Astrocyte (in vitro differentiated cells and primary cell): ENCODE data around the gene PCDHA13. TPM values are rescaled to one million over a fixed set of nuclear protein-coding genes. Genes with fewer than 3 reads are reported as not detected.
"Not testable (repeated sequence)": the region's sequence is repeated elsewhere in the genome, so short reads cannot be mapped to it uniquely, and the experiment has no call there.

Experiments
- DNase-seq: peaks from one replicate; pipeline ENCODE4 v3.0.0-alpha.2; 2010; ENCODE audit warnings: low read depth
- FAIRE-seq: peaks from 2 replicates; lab custom pipeline; 2011; peaks lifted over from hg19 to GRCh38; lab: Jason Lieb, UNC
- H2AFZ ChIP-seq: 2 replicates; pipeline ENCODE4 v1.6.0; 2012; ENCODE audit warnings: low read depth, low read length, inconsistent platforms
- H3K27ac ChIP-seq: 2 replicates; pipeline ENCODE4 v1.5.1; 2011; ENCODE audit warnings: low read depth, low read length, inconsistent platforms
- H3K27me3 ChIP-seq: 2 replicates; pipeline ENCODE4 v1.6.0; 2011; ENCODE audit warnings: low read length, inconsistent platforms; ENCODE audit not compliant: insufficient read depth
- H3K36me3 ChIP-seq: 2 replicates; pipeline ENCODE4 v1.5.1; 2011; ENCODE audit warnings: low read length, inconsistent platforms; ENCODE audit not compliant: insufficient read depth
- H3K4me1 ChIP-seq: 2 replicates; pipeline ENCODE4 v1.5.1; 2011; ENCODE audit warnings: low read length, inconsistent platforms; ENCODE audit not compliant: insufficient read depth
- H3K4me2 ChIP-seq: 2 replicates; pipeline ENCODE4 v1.6.0; 2012; ENCODE audit warnings: low read length, inconsistent platforms
- H3K4me3 ChIP-seq: 2 replicates; pipeline ENCODE4 v1.5.1; 2011; ENCODE audit warnings: low read depth, mild to moderate bottlenecking, low read length, inconsistent platforms; ENCODE audit not compliant: insufficient read depth
- H3K79me2 ChIP-seq: 2 replicates; pipeline ENCODE4 v1.6.0; 2012; ENCODE audit warnings: mild to moderate bottlenecking, low read length, inconsistent platforms; ENCODE audit not compliant: insufficient read depth
- H3K9ac ChIP-seq: 2 replicates; pipeline ENCODE4 v1.6.0; 2012; ENCODE audit warnings: mild to moderate bottlenecking, low read length, inconsistent platforms
- H3K9me3 ChIP-seq: 2 replicates; pipeline ENCODE4 v1.5.1; 2012; ENCODE audit warnings: low read depth, mild to moderate bottlenecking, low read length, inconsistent platforms; ENCODE audit not compliant: insufficient read depth
- H4K20me1 ChIP-seq: 2 replicates; pipeline ENCODE4 v1.6.0; 2012; ENCODE audit warnings: low read length, inconsistent platforms; ENCODE audit not compliant: insufficient read depth
- H3K27ac Mint-ChIP-seq: one replicate; pipeline ENCODE4 v1.8.0; 2021; ENCODE audit warnings: mild to moderate bottlenecking, mixed read lengths; ENCODE audit not compliant: unreplicated experiment
- H3K27me3 Mint-ChIP-seq: one replicate; pipeline ENCODE4 v1.8.0; 2021; ENCODE audit warnings: low read depth, mixed read lengths; ENCODE audit not compliant: unreplicated experiment
- H3K36me3 Mint-ChIP-seq: one replicate; pipeline ENCODE4 v1.8.0; 2021; ENCODE audit warnings: low read depth, mixed read lengths; ENCODE audit not compliant: unreplicated experiment
- H3K4me1 Mint-ChIP-seq: one replicate; pipeline ENCODE4 v1.8.0; 2021; ENCODE audit warnings: low read depth, mixed read lengths; ENCODE audit not compliant: unreplicated experiment
- H3K4me3 Mint-ChIP-seq: one replicate; pipeline ENCODE4 v1.8.0; 2021; ENCODE audit warnings: mild to moderate bottlenecking, moderate library complexity, mixed read lengths; ENCODE audit not compliant: unreplicated experiment
- H3K9me3 Mint-ChIP-seq: one replicate; pipeline ENCODE4 v1.8.0; 2021; ENCODE audit warnings: mild to moderate bottlenecking, mixed read lengths; ENCODE audit not compliant: unreplicated experiment
- EZH2 ChIP-seq: IDR thresholded peaks from 2 replicates; pipeline ENCODE4 v1.6.1; 2012; ENCODE audit warnings: mild to moderate bottlenecking, low read length, inconsistent platforms; ENCODE audit not compliant: insufficient read depth
- total RNA-seq: library from RNA; stranded (reverse); gene quantifications from 2 replicates; pipeline ENCODE4 v1.2.1, GENCODE V29; 2021
- TF ChIP-seq, protein P1 (sequence below): IDR thresholded peaks from 2 replicates; pipeline ENCODE4 v1.5.1; 2011; ENCODE audit warnings: low read depth, mild to moderate bottlenecking, inconsistent platforms, low read length, moderate library complexity; ENCODE audit not compliant: insufficient read depth

PCDHA13 gene
- total RNA-seq, 1 donor from 2014 or later: 1.7 TPM

DNA sequence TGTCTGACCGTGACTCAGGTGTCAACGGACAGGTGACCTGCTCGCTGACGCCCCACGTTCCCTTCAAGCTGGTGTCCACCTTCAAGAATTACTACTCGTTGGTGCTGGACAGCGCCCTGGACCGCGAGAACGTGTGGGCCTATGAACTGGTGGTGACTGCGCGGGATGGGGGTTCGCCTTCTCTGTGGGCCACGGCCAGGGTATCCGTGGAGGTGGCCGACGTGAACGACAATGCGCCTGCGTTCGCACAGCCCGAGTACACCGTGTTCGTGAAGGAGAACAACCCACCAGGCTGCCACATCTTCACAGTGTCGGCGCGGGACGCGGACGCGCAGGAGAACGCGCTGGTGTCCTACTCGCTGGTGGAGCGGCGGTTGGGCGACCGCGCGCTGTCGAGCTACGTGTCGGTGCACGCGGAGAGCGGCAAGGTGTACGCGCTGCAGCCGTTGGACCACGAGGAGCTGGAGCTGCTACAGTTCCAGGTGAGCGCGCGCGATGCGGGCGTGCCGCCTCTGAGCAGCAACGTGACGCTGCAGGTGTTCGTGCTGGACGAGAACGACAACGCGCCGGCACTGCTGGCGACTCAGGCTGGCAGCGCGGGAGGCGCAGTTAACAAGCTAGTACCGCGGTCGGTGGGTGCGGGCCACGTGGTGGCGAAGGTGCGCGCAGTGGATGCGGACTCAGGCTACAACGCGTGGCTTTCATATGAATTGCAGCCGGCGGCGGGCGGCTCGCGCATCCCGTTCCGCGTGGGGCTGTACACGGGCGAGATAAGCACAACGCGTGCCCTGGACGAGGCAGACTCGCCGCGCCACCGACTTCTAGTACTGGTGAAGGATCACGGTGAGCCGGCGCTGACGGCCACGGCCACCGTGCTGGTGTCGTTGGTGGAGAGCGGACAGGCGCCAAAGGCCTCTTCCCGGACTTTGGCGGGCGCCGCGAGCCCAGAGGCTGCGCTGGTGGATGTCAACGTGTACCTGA lies 11.4 kb upstream of the PCDHA13 start:
- Mint-ChIP-seq H3K27me3 (no peaks in the 10 kb centered on the region), H3K9me3 (no peaks in the 10 kb centered on the region), H3K4me3 (no peak overlapping the region), H3K27ac (no peak overlapping the region), H3K36me3 (peaks cover 8% of the 10 kb centered on the region), H3K4me1 (peaks cover 6% of the 10 kb centered on the region)
- TF ChIP-seq EZH2: no peak
- TF ChIP-seq, protein P1, sequence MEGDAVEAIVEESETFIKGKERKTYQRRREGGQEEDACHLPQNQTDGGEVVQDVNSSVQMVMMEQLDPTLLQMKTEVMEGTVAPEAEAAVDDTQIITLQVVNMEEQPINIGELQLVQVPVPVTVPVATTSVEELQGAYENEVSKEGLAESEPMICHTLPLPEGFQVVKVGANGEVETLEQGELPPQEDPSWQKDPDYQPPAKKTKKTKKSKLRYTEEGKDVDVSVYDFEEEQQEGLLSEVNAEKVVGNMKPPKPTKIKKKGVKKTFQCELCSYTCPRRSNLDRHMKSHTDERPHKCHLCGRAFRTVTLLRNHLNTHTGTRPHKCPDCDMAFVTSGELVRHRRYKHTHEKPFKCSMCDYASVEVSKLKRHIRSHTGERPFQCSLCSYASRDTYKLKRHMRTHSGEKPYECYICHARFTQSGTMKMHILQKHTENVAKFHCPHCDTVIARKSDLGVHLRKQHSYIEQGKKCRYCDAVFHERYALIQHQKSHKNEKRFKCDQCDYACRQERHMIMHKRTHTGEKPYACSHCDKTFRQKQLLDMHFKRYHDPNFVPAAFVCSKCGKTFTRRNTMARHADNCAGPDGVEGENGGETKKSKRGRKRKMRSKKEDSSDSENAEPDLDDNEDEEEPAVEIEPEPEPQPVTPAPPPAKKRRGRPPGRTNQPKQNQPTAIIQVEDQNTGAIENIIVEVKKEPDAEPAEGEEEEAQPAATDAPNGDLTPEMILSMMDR: no peak
- no peak overlapping the region for H3K27ac ChIP-seq
- no peak overlapping the region for H3K4me2 ChIP-seq
- FAIRE-seq (no peak), DNase-seq (no peak)
- H3K9ac ChIP-seq: no peak overlapping the region
- H4K20me1 ChIP-seq: no peaks in the 10 kb centered on the region
- H2AFZ ChIP-seq: no peak overlapping the region
- H3K36me3 ChIP-seq: no peaks in the 10 kb centered on the region
- H3K4me3 ChIP-seq: no peak overlapping the region
- H3K9me3 ChIP-seq: peaks cover 5% of the 10 kb centered on the region
- H3K27me3 ChIP-seq: no peaks in the 10 kb centered on the region
- no peaks in the 10 kb centered on the region for H3K79me2 ChIP-seq
- no peaks in the 10 kb centered on the region for H3K4me1 ChIP-seq

DNA sequence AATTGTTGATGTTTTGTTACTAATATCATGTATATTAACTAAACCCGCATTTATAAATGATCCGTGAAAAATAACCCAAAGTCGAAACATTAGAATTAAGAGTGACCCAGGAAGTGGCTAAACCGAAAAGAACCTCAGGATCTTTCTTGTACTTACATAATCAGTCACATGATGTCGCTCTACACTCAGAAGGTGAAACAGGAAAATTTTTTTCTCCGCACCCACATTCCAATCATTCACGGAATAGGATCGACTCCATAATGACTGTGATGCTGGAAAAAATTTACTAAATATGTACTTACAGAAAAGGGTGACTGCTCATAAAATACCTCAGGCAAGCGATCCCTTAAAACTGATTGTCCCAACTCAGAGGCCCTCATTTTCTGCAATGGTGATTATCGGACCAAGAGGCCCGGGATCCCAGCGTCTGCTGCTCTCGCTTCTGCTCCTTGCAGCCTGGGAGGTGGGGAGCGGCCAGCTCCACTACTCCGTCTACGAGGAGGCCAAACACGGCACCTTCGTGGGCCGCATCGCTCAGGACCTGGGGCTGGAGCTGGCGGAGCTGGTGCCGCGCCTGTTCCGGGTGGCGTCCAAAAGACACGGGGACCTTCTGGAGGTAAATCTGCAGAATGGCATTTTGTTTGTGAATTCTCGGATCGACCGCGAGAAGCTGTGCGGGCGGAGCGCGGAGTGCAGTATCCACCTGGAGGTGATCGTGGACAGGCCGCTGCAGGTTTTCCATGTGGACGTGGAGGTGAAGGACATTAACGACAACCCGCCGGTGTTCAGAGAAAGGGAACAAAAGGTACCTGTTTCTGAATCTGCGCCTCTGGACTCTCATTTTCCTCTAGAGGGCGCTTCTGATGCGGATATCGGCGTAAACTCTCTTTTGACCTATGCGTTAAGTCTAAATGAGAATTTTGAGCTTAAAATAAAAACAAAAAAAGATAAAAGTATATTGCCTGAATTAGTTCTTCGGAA lies 6.5 kb upstream of the PCDHA13 start, which contains the start of gene PCDHA12:
Gene PCDHA12, plus strand, starts transcription at position 224 of the 981 bp plus-strand sequence. Its CDS starts 165 bp downstream, at position 389.
- no peak within 1 kb of the TSS for H2AFZ ChIP-seq
- DNase-seq (no peak), FAIRE-seq (no peak)

DNA sequence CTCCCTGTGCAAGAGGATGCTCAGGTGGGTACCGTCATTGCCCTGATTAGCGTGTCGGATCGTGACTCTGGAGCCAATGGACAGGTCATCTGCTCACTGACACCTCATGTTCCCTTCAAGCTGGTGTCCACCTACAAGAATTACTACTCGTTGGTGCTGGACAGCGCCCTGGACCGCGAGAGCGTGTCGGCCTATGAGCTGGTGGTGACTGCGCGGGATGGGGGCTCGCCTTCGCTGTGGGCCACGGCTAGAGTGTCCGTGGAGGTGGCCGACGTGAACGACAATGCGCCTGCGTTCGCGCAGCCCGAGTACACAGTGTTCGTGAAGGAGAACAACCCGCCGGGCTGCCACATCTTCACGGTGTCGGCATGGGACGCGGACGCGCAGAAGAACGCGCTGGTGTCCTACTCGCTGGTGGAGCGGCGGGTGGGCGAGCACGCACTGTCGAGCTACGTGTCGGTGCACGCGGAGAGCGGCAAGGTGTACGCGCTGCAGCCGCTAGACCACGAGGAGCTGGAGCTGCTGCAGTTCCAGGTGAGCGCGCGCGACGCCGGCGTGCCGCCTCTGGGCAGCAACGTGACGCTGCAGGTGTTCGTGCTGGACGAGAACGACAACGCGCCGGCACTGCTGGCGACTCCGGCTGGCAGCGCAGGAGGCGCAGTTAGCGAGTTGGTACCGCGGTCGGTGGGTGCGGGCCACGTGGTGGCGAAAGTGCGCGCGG lies 5.2 kb upstream of the PCDHA13 start:
- not testable (repeated sequence) for H3K4me3 ChIP-seq, FAIRE-seq

More for the DNA sequence above, 6.5 kb upstream of the PCDHA13 start, which contains the start of gene PCDHA12:
- H3K9me3 ChIP-seq: peaks cover 16% of the 10 kb centered on the region
- H3K4me2 ChIP-seq: no peak within 1 kb of the TSS
- no peaks in the 10 kb centered on the region for H3K27me3 Mint-ChIP-seq
- H3K4me3 ChIP-seq: no peak within 1 kb of the TSS
- H3K79me2 ChIP-seq: no peaks in the 10 kb centered on the region
- no peak within 1 kb of the TSS for H3K9ac ChIP-seq
- TF ChIP-seq, protein P1: no peak
- TF ChIP-seq EZH2: no peak
- H3K36me3 Mint-ChIP-seq: peaks cover 11% of the 10 kb centered on the region
- H3K9me3 Mint-ChIP-seq: peaks cover 3% of the 10 kb centered on the region
- H3K36me3 ChIP-seq: no peaks in the 10 kb centered on the region
- H3K4me1 ChIP-seq: no peaks in the 10 kb centered on the region
- no peak within 1 kb of the TSS for H3K27ac ChIP-seq
- H3K27ac Mint-ChIP-seq: peak within 1 kb of the TSS; percentile 93
- no peaks in the 10 kb centered on the region for H4K20me1 ChIP-seq
- H3K27me3 ChIP-seq: no peaks in the 10 kb centered on the region
- peaks cover 6% of the 10 kb centered on the region for H3K4me1 Mint-ChIP-seq
- peak within 1 kb of the TSS; percentile 97 for H3K4me3 Mint-ChIP-seq

More for the DNA sequence above, 5.2 kb upstream of the PCDHA13 start:
- H3K36me3 ChIP-seq, H3K4me1 Mint-ChIP-seq, H3K27ac Mint-ChIP-seq, H3K4me2 ChIP-seq, H3K9me3 Mint-ChIP-seq, H3K4me1 ChIP-seq, H2AFZ ChIP-seq, DNase-seq, H3K9ac ChIP-seq, H3K27me3 Mint-ChIP-seq, H3K79me2 ChIP-seq, H3K27ac ChIP-seq, H4K20me1 ChIP-seq, H3K27me3 ChIP-seq: not testable (repeated sequence)
- Mint-ChIP-seq H3K4me3 (peak overlapping the region; percentile 97), H3K36me3 (peaks cover 14% of the 10 kb centered on the region)
- peaks cover 15% of the 10 kb centered on the region for H3K9me3 ChIP-seq
